ENCODE measurements around the gene CEBPA.
"Not testable (repeated sequence)": the region's sequence is repeated elsewhere in the genome, so short reads cannot be mapped to it uniquely, and the experiment has no call there.

The CEBPA gene

DNA sequence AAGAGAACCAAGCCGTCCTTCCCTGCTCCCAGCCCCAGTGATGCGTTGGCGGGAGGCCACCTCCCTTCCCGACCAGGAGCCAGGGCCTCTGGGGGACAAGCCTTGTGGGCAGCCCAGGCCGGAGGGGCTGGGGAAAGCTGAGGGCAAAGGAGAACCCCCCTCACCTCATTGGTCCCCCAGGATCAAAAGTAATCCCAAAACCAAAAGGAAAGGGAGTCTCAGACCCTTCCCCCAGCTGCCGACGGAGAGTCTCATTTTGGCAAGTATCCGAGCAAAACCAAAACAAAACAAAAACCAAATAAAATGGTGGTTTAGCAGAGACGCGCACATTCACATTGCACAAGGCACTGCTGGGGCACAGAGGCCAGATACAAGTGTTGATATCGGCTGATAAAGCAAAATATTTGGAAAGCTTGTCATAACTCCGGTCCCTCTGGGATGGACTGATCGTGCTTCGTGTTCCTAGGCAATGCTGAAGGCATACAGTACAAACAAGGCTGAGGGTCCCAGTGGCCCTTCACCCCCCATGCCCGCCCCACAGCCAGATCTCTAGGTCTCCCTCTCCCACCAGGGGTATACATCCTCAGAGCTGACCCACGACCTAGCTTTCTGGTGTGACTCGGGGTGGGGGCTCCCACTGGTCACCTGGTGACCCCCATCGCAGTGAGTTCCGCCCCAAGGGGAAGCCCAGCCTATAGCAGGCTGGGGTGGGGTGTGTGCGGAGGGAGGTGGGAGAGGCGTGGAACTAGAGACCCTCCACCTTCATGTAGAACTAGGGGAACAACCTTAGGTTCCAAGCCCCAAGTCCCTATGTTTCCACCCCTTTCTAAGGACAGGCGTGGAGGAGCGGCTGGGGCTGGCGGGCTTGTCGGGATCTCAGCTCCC lies 2.1 kb downstream of the CEBPA start:
- TF ChIP-seq, protein P1, sequence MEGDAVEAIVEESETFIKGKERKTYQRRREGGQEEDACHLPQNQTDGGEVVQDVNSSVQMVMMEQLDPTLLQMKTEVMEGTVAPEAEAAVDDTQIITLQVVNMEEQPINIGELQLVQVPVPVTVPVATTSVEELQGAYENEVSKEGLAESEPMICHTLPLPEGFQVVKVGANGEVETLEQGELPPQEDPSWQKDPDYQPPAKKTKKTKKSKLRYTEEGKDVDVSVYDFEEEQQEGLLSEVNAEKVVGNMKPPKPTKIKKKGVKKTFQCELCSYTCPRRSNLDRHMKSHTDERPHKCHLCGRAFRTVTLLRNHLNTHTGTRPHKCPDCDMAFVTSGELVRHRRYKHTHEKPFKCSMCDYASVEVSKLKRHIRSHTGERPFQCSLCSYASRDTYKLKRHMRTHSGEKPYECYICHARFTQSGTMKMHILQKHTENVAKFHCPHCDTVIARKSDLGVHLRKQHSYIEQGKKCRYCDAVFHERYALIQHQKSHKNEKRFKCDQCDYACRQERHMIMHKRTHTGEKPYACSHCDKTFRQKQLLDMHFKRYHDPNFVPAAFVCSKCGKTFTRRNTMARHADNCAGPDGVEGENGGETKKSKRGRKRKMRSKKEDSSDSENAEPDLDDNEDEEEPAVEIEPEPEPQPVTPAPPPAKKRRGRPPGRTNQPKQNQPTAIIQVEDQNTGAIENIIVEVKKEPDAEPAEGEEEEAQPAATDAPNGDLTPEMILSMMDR (IDR thresholded peaks at IDR 0.05; ENCODE audit: low read depth, low read length), result no peak
- no peak for DNase-seq (ENCODE audit: extremely low read depth, low read depth)

DNA sequence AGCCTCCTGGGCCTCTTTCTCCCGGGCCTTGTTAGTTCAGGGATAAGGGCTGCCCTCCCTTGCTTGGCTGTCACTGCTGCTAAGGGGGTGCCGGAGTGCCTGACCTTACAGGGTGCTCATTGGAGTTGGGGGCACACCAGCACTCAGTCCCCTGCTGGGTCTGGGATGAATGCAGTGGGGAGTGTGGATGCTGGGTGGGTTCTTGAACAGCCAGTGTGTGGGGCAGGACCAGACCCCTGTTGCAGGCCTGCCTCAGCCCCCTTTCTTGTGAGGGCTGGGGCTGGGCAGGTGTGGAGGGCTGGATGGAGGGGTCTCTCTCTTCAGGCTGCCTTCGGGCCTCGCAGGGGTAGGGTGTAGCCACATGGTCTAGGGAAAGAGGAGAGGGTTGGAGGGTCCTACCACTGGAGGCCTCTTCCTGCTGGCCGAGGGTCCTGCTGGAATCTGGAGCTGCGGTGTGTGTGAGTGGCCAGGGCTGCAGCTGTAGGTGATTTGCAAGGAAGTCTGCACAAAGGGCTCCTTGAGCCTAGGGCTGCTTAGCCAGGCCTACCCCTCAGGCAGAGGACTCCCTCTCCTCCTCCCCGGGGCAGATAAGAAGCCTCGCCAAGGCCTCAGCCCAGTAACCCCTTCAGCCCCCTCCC lies 3.2 kb downstream of the CEBPA start:
- no peak for DNase-seq (ENCODE audit: extremely low read depth, low read depth)
- TF ChIP-seq, protein P1 (IDR thresholded peaks at IDR 0.05; ENCODE audit: low read depth, low read length), result no peak

DNA sequence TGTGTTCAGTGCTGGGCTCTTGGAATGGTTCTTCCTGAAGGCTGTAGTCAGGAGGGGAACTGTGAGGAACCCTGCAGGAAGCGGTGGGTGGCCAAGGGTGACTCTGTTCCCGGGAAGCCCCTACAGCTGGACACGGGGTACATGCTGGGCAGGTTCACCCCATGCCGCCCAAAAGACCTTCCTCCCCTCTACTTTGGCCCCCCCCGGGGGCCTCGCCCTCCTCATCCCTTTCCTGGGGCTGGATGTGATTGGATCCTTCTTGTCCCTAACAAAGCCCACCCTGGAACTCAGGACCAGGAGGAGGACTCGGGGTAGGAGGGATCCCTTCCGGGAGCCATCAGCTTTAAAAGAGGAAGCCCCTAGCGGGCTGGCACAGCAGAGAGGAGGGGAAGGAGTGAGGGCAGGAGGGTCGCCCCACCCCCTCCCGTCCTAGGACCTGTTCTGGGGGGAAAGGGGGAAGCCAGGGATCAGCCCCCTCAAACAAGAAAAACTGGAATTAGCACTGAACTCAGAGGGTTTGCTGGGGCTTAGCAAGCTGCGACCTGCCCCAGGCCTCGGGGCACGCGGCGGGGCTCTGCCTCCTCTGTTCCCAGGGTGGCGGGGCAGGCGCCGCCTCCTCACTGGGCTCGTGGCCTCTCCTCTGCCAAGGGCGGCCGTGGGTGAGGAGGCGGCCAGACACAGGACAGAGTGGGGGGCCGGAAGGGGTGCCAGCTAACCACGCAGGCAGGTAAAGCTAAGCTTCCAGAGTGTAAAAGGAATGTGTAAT lies 4.0 kb downstream of the CEBPA start:
- no peak for DNase-seq (ENCODE audit: extremely low read depth, low read depth)
- TF ChIP-seq, protein P1 (IDR thresholded peaks at IDR 0.05; ENCODE audit: low read depth, low read length), result no peak

DNA sequence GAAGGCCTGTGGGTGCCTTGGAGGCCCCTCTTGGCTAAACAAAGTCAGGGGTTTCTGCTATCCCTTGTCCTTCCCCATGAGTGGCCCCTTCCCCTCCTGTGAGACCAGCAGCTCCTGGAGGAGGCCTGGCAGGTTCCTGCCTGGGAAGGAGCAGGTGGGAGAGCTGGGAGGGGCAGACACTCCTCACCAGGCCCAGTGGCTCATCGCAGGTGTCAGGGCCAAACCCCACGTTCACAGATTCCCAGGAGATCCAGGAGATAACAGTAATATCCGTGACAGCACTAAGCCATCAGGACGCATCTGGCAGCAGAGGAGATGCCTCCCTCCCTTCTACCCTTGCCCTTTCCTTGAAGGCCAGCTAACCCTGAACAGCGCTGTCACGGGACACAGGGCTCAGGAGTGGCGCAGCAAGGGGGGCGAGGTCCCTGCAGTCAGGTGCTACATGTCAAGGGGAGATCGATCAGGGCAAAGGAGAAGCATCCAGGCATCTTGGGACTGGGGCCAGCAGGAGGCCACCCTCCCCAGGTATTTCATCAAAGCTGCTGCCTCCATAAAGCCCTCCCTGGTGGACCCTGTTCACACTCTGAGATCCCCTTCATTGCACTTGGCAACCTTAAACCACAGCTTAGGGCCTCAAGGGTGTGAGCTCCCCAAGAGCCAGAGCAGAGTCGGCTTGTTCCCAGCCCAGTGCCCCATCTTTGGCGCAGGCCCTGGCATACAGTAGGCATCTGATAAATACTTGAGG lies 4.8 kb downstream of the CEBPA start:
- TF ChIP-seq, protein P1 (IDR thresholded peaks at IDR 0.05; ENCODE audit: low read depth, low read length), result no peak
- DNase-seq (ENCODE audit: extremely low read depth, low read depth), result no peak

DNA sequence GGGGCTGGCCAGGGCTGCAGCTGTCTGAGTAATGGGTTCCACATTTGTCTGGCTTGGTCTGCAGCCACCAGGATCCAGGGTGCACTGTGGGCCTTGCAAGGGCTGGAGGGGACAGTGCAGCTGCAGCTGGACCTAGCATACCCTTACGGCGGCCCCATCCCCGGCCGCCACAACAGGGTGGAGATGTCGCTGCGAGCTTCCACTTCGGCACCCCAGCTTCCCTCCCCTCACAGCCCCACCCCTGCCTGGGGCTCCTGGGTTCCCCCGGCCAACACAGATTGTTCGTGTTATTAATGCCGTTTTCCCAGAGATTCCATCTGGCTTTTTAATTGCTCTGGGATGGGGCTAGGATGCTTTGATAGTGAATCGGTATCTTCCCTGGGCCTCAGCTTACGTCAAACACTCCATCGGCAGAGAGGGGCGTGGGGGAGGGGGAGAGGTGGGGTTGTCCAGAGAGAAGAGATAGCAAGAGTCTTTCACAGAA lies 5.8 kb downstream of the CEBPA start:
- no peak for DNase-seq (ENCODE audit: extremely low read depth, low read depth)
- TF ChIP-seq, protein P1 (IDR thresholded peaks at IDR 0.05; ENCODE audit: low read depth, low read length), result no peak

DNA sequence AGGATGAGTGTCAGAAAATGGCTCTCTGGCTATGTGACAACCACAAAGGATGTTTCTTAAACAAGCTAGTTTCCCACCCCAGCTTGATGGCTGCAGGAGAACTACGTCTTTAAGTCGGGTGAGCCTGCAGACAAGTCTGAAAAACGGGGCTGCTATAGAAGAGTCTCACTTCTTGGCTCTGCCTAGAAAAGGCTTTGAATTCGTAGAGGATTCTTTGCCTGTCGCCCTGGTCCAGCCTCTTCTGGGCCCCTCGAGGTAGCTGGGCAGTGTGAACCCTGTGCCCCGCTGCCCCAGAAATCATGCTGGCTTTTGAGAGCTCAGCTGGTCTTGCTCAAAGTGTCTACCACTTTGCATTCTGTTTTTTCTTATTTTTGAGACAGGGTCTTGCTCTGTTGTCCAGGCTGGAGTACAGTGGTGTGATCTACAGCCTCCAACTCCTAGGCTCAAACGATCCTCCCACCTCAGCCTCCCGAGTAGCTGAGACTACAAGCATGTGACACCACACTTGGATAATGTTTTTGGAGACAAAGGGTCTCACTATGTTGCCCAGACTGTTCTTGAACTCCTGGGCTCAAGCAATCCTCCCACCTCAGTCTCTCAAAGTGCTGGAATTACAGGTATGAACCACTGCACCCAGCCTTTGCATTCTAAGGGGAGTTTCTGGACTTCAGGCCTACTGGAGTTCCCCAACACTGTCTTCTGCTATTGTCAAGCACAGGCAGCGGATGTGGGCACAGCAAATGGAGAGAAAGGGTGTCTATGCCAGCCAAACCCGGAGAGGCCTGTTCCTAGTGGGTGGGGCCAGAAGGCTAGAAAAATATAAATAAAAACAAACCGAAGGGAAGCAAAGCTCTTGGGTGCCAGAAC lies 6.5 kb downstream of the CEBPA start:
- DNase-seq (ENCODE audit: extremely low read depth, low read depth), result no peak
- TF ChIP-seq, protein P1 (IDR thresholded peaks at IDR 0.05; ENCODE audit: low read depth, low read length), result no peak

DNA sequence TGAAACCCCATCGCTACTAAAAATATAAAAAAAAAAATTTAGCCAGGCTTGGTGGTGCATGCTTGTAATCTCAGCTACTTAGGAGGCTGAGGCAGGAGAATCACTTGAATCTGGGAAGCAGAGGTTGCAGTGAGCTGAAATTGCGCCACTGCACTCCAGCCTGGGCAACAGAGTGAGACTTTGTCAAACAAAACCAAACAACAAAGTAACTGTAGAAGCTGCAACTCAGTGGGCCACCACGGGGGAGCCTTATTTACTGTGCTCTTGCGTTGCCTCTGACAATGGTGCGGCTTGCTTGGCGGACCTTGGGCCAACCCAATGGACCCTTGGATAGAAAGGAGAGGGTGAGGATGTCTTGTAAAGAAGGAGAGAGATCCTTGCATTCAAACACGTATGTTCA lies 7.3 kb downstream of the CEBPA start:
- not testable (repeated sequence) for DNase-seq (ENCODE audit: extremely low read depth, low read depth)
